SK-N-SH (cell line): ENCODE measurements around the gene CCSER1. TPM values are rescaled to one million over a fixed set of nuclear protein-coding genes. Genes with fewer than 3 reads are reported as not detected.

ENCODE experiments used
- CTCF ChIA-PET: fragments of 300-600, 350-600 bp; formaldehyde crosslinking; extraction: SDS; loops from one replicate; lab custom pipeline; 2021; lab: Yijun Ruan, JAX
- POLR2A ChIA-PET: fragments of 350-600 bp; sonication (Branson Sonifier 250); formaldehyde crosslinking; extraction: SDS; loops from one replicate; lab custom pipeline; 2020; ENCODE audit warnings: antibody characterized with exemption, inconsistent platforms; lab: Yijun Ruan, JAX
- DNase-seq: peaks from one replicate; pipeline ENCODE4 v3.0.0; 2012
- H2AFZ ChIP-seq: fragments of 200-600 bp; sonication (generic); 2 replicates; pipeline ENCODE4 v1.8.1; 2016; ENCODE audit warnings: antibody characterized with exemption, mild to moderate bottlenecking, low read depth
- H3F3A ChIP-seq: fragments of 200-600 bp; sonication (generic); replicated peaks from 2 replicates; pipeline ENCODE3; 2016; ENCODE audit warnings: antibody characterized with exemption, mild to moderate bottlenecking; ENCODE audit not compliant: insufficient read depth
- H3K27ac ChIP-seq, 2 experiments: fragments of 200-500 bp in 1 of 2; fragments of 200-600 bp in 1 of 2; sonication (Bioruptor generic) in 1 of 2; sonication (generic), shearing (Covaris generic) in 1 of 2; 2 replicates each; pipeline versions ENCODE4 v1.5.1 to v1.6.1; 2014 to 2016; ENCODE audit warnings: low read depth in 2 of 2, inconsistent platforms in 1 of 2, low read length in 1 of 2, mild to moderate bottlenecking in 1 of 2, mixed read lengths in 1 of 2
- H3K27me3 ChIP-seq: fragments of 200-600 bp; sonication (generic), shearing (Covaris generic); 2 replicates; pipeline ENCODE4 v1.6.1; 2016; ENCODE audit warnings: mixed run types; ENCODE audit not compliant: insufficient read depth
- H3K36me3 ChIP-seq, 2 experiments: fragments of 200-500 bp in 1 of 2; fragments of 200-600 bp in 1 of 2; sonication (Bioruptor generic) in 1 of 2; sonication (generic) in 1 of 2; replicated peaks in 1 of 2; 2 replicates each; pipeline versions ENCODE3 to v1.5.1; 2014 to 2016; ENCODE audit warnings: low read length in 1 of 2, mild to moderate bottlenecking in 1 of 2; ENCODE audit not compliant: insufficient read depth in 2 of 2, control insufficient read depth in 1 of 2
- H3K4me1 ChIP-seq, 2 experiments: fragments of 200-500 bp in 1 of 2; fragments of 200-600 bp in 1 of 2; sonication (Bioruptor generic) in 1 of 2; sonication (generic), shearing (Covaris generic) in 1 of 2; 2 replicates each; pipeline versions ENCODE4 v1.5.1 to v1.6.1; 2014 to 2016; ENCODE audit warnings: low read depth in 1 of 2, low read length in 1 of 2, mixed run types in 1 of 2; ENCODE audit not compliant: insufficient read depth in 2 of 2, control insufficient read depth in 1 of 2
- H3K4me2 ChIP-seq: fragments of 200-600 bp; sonication (generic), shearing (Covaris generic); 2 replicates; pipeline ENCODE4 v1.6.1; 2017; ENCODE audit warnings: mixed run types
- H3K4me3 ChIP-seq, 2 experiments: fragments of 200-500 bp in 1 of 2; fragments of 200-600 bp in 1 of 2; sonication (Bioruptor generic) in 1 of 2; sonication (generic), shearing (Covaris generic) in 1 of 2; 2 replicates each; pipeline versions ENCODE4 v1.5.1 to v1.8.1; 2014 to 2016; ENCODE audit warnings: low read depth in 2 of 2, inconsistent platforms in 1 of 2, low read length in 1 of 2, mild to moderate bottlenecking in 1 of 2, mixed read lengths in 1 of 2, moderate library complexity in 1 of 2
- H3K79me2 ChIP-seq: fragments of 200-600 bp; sonication (generic); 2 replicates; pipeline ENCODE4 v1.8.1; 2017; ENCODE audit warnings: mild to moderate bottlenecking; ENCODE audit not compliant: insufficient read depth
- H3K9ac ChIP-seq: fragments of 200-600 bp; sonication (generic); 2 replicates; pipeline ENCODE4 v1.6.1; 2017; ENCODE audit warnings: mixed run types
- H3K9me2 ChIP-seq: fragments of 200-600 bp; sonication (generic); 2 replicates; pipeline ENCODE4 v1.6.1; 2017; ENCODE audit warnings: mixed run types
- H3K9me3 ChIP-seq: fragments of 200-600 bp; sonication (generic); 2 replicates; pipeline ENCODE4 v1.6.1; 2017; ENCODE audit warnings: mixed run types, mild to moderate bottlenecking, moderate library complexity
- H4K20me1 ChIP-seq: fragments of 200-600 bp; sonication (generic); 2 replicates; pipeline ENCODE4 v1.6.1; 2017; ENCODE audit warnings: mild to moderate bottlenecking, mixed run types; ENCODE audit not compliant: insufficient read depth
- ELF1 ChIP-seq: IDR thresholded peaks from 2 replicates; pipeline ENCODE4 v1.4.0; 2012
- FOSL2 ChIP-seq: IDR thresholded peaks from 2 replicates; pipeline ENCODE4 v1.4.0; 2012; ENCODE audit warnings: low read depth, mild to moderate bottlenecking, moderate library complexity, borderline replicate concordance
- FOXM1 ChIP-seq: IDR thresholded peaks from 2 replicates; pipeline ENCODE4 v1.4.0; 2012; ENCODE audit warnings: low read depth, mild to moderate bottlenecking
- GATA2 ChIP-seq: sonication (generic); formaldehyde crosslinking; IDR thresholded peaks from 2 replicates; pipeline ENCODE4 v1.5.0; 2020; ENCODE audit warnings: mild to moderate bottlenecking, missing genetic modification reagents
- MEF2A ChIP-seq: IDR thresholded peaks from 2 replicates; pipeline ENCODE4 v1.4.0; 2012; ENCODE audit warnings: low read depth, borderline replicate concordance
- MXI1 ChIP-seq: IDR thresholded peaks from 2 replicates; pipeline ENCODE4 v1.6.1; 2012; ENCODE audit warnings: mild to moderate bottlenecking, low read depth, low read length, improper control_type of control experiment
- NFIC ChIP-seq: IDR thresholded peaks from 2 replicates; pipeline ENCODE4 v1.4.0; 2012; ENCODE audit warnings: borderline replicate concordance
- NRF1 ChIP-seq: IDR thresholded peaks from 2 replicates; pipeline ENCODE4 v1.6.1; 2012; ENCODE audit warnings: low read depth, mild to moderate bottlenecking, low read length
- POLR2AphosphoS5 ChIP-seq: IDR thresholded peaks from 2 replicates; pipeline ENCODE4 v1.6.1; 2012; ENCODE audit warnings: low read depth, low read length
- RAD21 ChIP-seq: IDR thresholded peaks from 2 replicates; pipeline ENCODE4 v1.6.1; 2012; ENCODE audit warnings: mild to moderate bottlenecking, low read length
- RFX5 ChIP-seq: IDR thresholded peaks from 2 replicates; pipeline ENCODE4 v1.6.1; 2012; ENCODE audit warnings: mild to moderate bottlenecking, improper control_type of control experiment, low read length
- SMC3 ChIP-seq: IDR thresholded peaks from 2 replicates; pipeline ENCODE4 v1.6.1; 2012; ENCODE audit warnings: low read depth, low read length, improper control_type of control experiment
- TAF1 ChIP-seq: IDR thresholded peaks from 2 replicates; pipeline ENCODE4 v1.6.1; 2012; ENCODE audit warnings: low read depth, mild to moderate bottlenecking, low read length, moderate library complexity, borderline replicate concordance
- TCF12 ChIP-seq: IDR thresholded peaks from 2 replicates; pipeline ENCODE4 v1.4.0; 2012
- WGBS: methylation state at CpG from one replicate; pipeline ENCODE4 v1.1.6; 2017; ENCODE audit warnings: low lambda C conversion rate; 5-methylcytosine and 5-hydroxymethylcytosine counted together
- polyA plus RNA-seq, 3 experiments: library from polyadenylated mRNA; depleted of rRNA; stranded (reverse); fragments of >200 nt; gene quantifications; 2 replicates each; pipeline ENCODE4 v1.2.3, GENCODE V29; 2012
- TF ChIP-seq, protein P1 (sequence below): IDR thresholded peaks from 2 replicates; pipeline ENCODE4 v1.4.0; 2012; ENCODE audit warnings: low read depth, borderline replicate concordance
- TF ChIP-seq, protein P2 (sequence below): IDR thresholded peaks from 2 replicates; pipeline ENCODE4 v1.6.1; 2012; ENCODE audit warnings: mild to moderate bottlenecking, low read depth, low read length, moderate library complexity
- TF ChIP-seq, protein P3 (sequence below): IDR thresholded peaks from 2 replicates; pipeline ENCODE4 v1.4.0; 2012; ENCODE audit warnings: low read depth, borderline replicate concordance
- TF ChIP-seq, protein P4 (sequence below): fragments of 150-350 bp; IDR thresholded peaks from 2 replicates; pipeline ENCODE4 v1.6.1; 2016; ENCODE audit warnings: mild to moderate bottlenecking, low read depth, low read length
- TF ChIP-seq, protein P5 (sequence below): fragments of 200-600 bp; sonication (generic); IDR thresholded peaks from 2 replicates; pipeline ENCODE4 v1.6.1; 2017; ENCODE audit warnings: antibody characterized with exemption, mild to moderate bottlenecking, moderate library complexity

Gene CCSER1
- polyA plus RNA-seq, 1 of the 3 experiments (the other 2 are of a cell fraction) = 0.05 TPM

DNA sequence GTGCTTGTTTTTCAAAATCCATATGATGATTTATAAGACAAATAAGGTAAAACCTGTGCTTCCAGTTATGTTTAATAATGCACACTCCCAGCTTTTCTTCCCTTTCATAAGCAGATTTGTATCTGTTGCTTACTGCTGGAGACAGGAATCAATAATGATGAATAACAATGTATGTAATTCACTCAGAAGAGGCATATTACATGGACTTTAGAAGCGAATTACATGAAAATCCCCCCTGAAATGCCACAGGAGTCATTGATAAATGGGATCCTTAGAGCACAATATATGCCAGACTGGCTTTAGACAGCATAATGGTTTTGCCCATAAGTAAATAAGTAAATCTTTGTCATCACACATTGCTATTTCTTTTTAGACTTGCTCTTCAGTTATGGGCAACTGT is 892.3 kb downstream of the CCSER1 start:
- H2AFZ ChIP-seq = no peak overlapping the region
- POLR2A ChIA-PET = no interaction called here
- WGBS = 25% methylated on average over 1 of the region's 1 CpG

More for the DNA sequence above, 892.3 kb downstream of the CCSER1 start:
- no peak overlapping the region for H3K4me2 ChIP-seq
- H3F3A ChIP-seq = no peaks in the 10 kb centered on the region
- no peaks in the 10 kb centered on the region; a peak in 1 of 4 replicates for H3K4me1 ChIP-seq
- H3K9ac ChIP-seq = no peak overlapping the region
- no peak for DNase-seq
- no peaks in the 10 kb centered on the region for H3K9me3 ChIP-seq
- TF ChIP-seq TAF1 (no peak), GATA2 (CRISPR knock-in tag) (no peak), FOSL2 (no peak), RFX5 (no peak), NRF1 (no peak), TCF12 (no peak), POLR2AphosphoS5 (no peak), FOXM1 (no peak), RAD21 (no peak), MEF2A (no peak), NFIC (no peak), SMC3 (no peak), MXI1 (no peak), ELF1 (no peak)
- TF ChIP-seq, protein P1, sequence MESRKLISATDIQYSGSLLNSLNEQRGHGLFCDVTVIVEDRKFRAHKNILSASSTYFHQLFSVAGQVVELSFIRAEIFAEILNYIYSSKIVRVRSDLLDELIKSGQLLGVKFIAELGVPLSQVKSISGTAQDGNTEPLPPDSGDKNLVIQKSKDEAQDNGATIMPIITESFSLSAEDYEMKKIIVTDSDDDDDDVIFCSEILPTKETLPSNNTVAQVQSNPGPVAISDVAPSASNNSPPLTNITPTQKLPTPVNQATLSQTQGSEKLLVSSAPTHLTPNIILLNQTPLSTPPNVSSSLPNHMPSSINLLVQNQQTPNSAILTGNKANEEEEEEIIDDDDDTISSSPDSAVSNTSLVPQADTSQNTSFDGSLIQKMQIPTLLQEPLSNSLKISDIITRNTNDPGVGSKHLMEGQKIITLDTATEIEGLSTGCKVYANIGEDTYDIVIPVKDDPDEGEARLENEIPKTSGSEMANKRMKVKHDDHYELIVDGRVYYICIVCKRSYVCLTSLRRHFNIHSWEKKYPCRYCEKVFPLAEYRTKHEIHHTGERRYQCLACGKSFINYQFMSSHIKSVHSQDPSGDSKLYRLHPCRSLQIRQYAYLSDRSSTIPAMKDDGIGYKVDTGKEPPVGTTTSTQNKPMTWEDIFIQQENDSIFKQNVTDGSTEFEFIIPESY = no peak
- TF ChIP-seq, protein P2, sequence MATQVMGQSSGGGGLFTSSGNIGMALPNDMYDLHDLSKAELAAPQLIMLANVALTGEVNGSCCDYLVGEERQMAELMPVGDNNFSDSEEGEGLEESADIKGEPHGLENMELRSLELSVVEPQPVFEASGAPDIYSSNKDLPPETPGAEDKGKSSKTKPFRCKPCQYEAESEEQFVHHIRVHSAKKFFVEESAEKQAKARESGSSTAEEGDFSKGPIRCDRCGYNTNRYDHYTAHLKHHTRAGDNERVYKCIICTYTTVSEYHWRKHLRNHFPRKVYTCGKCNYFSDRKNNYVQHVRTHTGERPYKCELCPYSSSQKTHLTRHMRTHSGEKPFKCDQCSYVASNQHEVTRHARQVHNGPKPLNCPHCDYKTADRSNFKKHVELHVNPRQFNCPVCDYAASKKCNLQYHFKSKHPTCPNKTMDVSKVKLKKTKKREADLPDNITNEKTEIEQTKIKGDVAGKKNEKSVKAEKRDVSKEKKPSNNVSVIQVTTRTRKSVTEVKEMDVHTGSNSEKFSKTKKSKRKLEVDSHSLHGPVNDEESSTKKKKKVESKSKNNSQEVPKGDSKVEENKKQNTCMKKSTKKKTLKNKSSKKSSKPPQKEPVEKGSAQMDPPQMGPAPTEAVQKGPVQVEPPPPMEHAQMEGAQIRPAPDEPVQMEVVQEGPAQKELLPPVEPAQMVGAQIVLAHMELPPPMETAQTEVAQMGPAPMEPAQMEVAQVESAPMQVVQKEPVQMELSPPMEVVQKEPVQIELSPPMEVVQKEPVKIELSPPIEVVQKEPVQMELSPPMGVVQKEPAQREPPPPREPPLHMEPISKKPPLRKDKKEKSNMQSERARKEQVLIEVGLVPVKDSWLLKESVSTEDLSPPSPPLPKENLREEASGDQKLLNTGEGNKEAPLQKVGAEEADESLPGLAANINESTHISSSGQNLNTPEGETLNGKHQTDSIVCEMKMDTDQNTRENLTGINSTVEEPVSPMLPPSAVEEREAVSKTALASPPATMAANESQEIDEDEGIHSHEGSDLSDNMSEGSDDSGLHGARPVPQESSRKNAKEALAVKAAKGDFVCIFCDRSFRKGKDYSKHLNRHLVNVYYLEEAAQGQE = no peak
- TF ChIP-seq, protein P3, sequence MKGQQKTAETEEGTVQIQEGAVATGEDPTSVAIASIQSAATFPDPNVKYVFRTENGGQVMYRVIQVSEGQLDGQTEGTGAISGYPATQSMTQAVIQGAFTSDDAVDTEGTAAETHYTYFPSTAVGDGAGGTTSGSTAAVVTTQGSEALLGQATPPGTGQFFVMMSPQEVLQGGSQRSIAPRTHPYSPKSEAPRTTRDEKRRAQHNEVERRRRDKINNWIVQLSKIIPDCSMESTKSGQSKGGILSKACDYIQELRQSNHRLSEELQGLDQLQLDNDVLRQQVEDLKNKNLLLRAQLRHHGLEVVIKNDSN = no peak
- TF ChIP-seq, protein P4, sequence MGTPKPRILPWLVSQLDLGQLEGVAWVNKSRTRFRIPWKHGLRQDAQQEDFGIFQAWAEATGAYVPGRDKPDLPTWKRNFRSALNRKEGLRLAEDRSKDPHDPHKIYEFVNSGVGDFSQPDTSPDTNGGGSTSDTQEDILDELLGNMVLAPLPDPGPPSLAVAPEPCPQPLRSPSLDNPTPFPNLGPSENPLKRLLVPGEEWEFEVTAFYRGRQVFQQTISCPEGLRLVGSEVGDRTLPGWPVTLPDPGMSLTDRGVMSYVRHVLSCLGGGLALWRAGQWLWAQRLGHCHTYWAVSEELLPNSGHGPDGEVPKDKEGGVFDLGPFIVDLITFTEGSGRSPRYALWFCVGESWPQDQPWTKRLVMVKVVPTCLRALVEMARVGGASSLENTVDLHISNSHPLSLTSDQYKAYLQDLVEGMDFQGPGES = no peak
- TF ChIP-seq, protein P5, sequence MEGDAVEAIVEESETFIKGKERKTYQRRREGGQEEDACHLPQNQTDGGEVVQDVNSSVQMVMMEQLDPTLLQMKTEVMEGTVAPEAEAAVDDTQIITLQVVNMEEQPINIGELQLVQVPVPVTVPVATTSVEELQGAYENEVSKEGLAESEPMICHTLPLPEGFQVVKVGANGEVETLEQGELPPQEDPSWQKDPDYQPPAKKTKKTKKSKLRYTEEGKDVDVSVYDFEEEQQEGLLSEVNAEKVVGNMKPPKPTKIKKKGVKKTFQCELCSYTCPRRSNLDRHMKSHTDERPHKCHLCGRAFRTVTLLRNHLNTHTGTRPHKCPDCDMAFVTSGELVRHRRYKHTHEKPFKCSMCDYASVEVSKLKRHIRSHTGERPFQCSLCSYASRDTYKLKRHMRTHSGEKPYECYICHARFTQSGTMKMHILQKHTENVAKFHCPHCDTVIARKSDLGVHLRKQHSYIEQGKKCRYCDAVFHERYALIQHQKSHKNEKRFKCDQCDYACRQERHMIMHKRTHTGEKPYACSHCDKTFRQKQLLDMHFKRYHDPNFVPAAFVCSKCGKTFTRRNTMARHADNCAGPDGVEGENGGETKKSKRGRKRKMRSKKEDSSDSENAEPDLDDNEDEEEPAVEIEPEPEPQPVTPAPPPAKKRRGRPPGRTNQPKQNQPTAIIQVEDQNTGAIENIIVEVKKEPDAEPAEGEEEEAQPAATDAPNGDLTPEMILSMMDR = no peak
- no peaks in the 10 kb centered on the region for H3K79me2 ChIP-seq
- no peaks in the 10 kb centered on the region for H3K9me2 ChIP-seq
- no peaks in the 10 kb centered on the region for H3K27me3 ChIP-seq
- CTCF ChIA-PET = interaction anchor here (1.0 kb wide), 1 partner anchor 36 kb away, joined by 3 read pairs; no protein-coding TSS in a partner anchor
- no peak overlapping the region for H3K4me3 ChIP-seq
- no peak overlapping the region for H3K27ac ChIP-seq
- H3K36me3 ChIP-seq = no peaks in the 10 kb centered on the region
- H4K20me1 ChIP-seq = no peaks in the 10 kb centered on the region
